Heart right ventricle (tissue), 16 donors: ENCODE measurements around the gene KLF2. TPM values are rescaled to one million over a fixed set of nuclear protein-coding genes. Genes with fewer than 3 reads are reported as not detected.

ENCODE experiments used
- ATAC-seq, 8 donors: fragments of 200-7000 bp; cut with Tn5 transposase; one replicate each; pipeline ENCODE4 v1.9.1; 2020; ENCODE audit warnings: mild to moderate bottlenecking in 8 of 8, moderate library complexity in 8 of 8, moderate number of reproducible peaks in 1 of 8
- DNase-seq, 2 donors: peaks; one replicate each; pipeline ENCODE4 v3.0.0-alpha.2; 2020
- H3K27ac ChIP-seq, 10 donors: fragments of 200-600 bp; sonication (generic) in 2 of 10; one replicate each; pipeline versions ENCODE4 v1.5.0 to v1.8.0; 2020 to 2022; ENCODE audit warnings: mild to moderate bottlenecking in 3 of 10
- H3K27me3 ChIP-seq, 7 donors: fragments of 200-600 bp; one replicate each; pipeline ENCODE4 v1.8.0; 2021 to 2022; ENCODE audit warnings: mild to moderate bottlenecking in 2 of 7
- H3K36me3 ChIP-seq, 9 donors: fragments of 200-600 bp; sonication (generic) in 1 of 9; one replicate each; pipeline versions ENCODE4 v1.5.0 to v1.8.0; 2020 to 2022; ENCODE audit warnings: mild to moderate bottlenecking in 2 of 9
- H3K4me1 ChIP-seq, 9 donors: fragments of 200-600 bp; sonication (generic) in 1 of 9; one replicate each; pipeline versions ENCODE4 v1.5.0 to v1.8.0; 2020 to 2022; ENCODE audit warnings: mild to moderate bottlenecking in 4 of 9
- H3K4me3 ChIP-seq, 10 donors: fragments of 200-600 bp; sonication (generic) in 2 of 10; one replicate each; pipeline versions ENCODE4 v1.5.0 to v1.8.0; 2020 to 2022; ENCODE audit warnings: mild to moderate bottlenecking in 7 of 10, moderate library complexity in 2 of 10
- H3K9me3 ChIP-seq, 11 donors: fragments of 200-600 bp in 10 of 11; sonication (generic) in 2 of 11; one replicate each; pipeline versions ENCODE4 v1.5.0 to v1.8.0; 2013 to 2022; ENCODE audit warnings: mild to moderate bottlenecking in 2 of 11, control low read depth in 1 of 11, moderate library complexity in 1 of 11
- WGBS, 2 donors: extraction: QIAGEN DNeasy Blood & Tissue Kit; methylation state at CpG; one replicate each; pipeline ENCODE4 v1.1.7; 2013; ENCODE audit warnings: inconsistent platforms in 1 of 2; 5-methylcytosine and 5-hydroxymethylcytosine counted together
- intact Hi-C, 10 donors: fragments of 100-400 bp; cut with DNase I; formaldehyde crosslinking; loops; one replicate each; pipeline versions ENCODE4 v1.11.1 to v1.14.2; 2022
- polyA plus RNA-seq, 2 donors: library from polyadenylated mRNA; stranded (reverse); fragments of 200-250 nt; gene quantifications; one replicate each; pipeline ENCODE4 v1.2.3, GENCODE V29; 2013
- total RNA-seq, 10 donors: library from RNA; stranded (reverse); fragmentation: NEBNext Ultra II Directional in 3 of 10; extraction: Animal tissue kit (Norgen Biotek cat#: 25700) in 3 of 10; gene quantifications; one replicate each; pipeline versions ENCODE4 v1.2.1 to v1.2.4, GENCODE V29; 2021 to 2023
- TF ChIP-seq, protein P1 (sequence below), 9 donors: fragments of 200-600 bp; sonication (generic) in 2 of 9; IDR thresholded peaks; one replicate each; pipeline versions ENCODE4 v1.5.0 to v1.8.0; 2021 to 2022; ENCODE audit warnings: antibody characterized with exemption in 9 of 9, mild to moderate bottlenecking in 5 of 9, moderate library complexity in 1 of 9
- donor health status: Arrhythmogenic right ventricular cardiomyopathy.
- donor health status: ischemic (EF 13 %, LVEDD 7.1; RV severe dilation, severe dysfunction).
- donor health status: healthy with polysubstance abuse.
- donor health status: DM: no; HTN: yes; CAD: no.
- donor health status: DM: no; HTN: no; CAD: no.
- donor health status: ischemic (EF 25% LVEDD 6.9; RV normal size, moderate dysfunction).
- donor health status: ischemic (EF 25% LVEDD 5.7; RV mildly dilated, moderate dysfunction).
- donor health status: healthy.
- donor health status: DM: yes; HTN: yes; CAD: no.
- donor health status: Ischemic cardiomyopathy.
- donor health status: ischemic (EF 35%, LVEDD 5.7; RV mildly dilated, moderate dysfunction).
- donor health status: nonischemic (EF 11% LVEDD 7.7; RV severe dilation, severe dysfunction).
- donor health status: DM: yes; HTN: yes; CAD: no.
- donor health status: PGD.
- donor health status: ischemic (EF 29% LVEDD 5.4; RV normal size, mild dysfunction).
- donor health status: nonischemic (EF 23%, LVEDD 6.1; RV moderate dilation, normal function).

Gene KLF2
- total and polyA plus RNA-seq, 12 donors: 22.4 to 76.2 (median 50.4) TPM

DNA sequence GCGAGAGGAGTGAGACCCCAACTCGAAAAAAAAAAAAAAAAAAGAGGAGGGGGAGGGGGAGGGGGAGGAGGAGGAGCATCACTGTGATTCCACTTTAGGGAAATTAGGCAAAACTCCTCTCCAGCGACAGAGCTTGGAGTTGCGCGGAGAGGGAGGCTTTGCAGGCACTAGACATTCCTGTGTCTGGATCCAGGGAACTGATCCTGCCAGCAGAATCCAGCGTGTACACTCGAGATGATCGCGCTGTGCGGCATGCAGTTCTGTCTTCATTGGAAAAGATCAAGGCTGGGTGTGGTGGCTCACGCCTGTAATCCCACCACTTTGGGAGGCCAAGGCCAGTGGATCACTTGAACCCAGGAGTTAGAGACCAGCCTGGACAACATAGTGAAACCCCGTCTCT lies 29.6 kb upstream of the KLF2 start:
- 84% methylated on average over 12 of the region's 12 CpGs for WGBS, 2 donors
- no peak for ATAC-seq
- intact Hi-C loops: no loop called here
- TF ChIP-seq, protein P1, sequence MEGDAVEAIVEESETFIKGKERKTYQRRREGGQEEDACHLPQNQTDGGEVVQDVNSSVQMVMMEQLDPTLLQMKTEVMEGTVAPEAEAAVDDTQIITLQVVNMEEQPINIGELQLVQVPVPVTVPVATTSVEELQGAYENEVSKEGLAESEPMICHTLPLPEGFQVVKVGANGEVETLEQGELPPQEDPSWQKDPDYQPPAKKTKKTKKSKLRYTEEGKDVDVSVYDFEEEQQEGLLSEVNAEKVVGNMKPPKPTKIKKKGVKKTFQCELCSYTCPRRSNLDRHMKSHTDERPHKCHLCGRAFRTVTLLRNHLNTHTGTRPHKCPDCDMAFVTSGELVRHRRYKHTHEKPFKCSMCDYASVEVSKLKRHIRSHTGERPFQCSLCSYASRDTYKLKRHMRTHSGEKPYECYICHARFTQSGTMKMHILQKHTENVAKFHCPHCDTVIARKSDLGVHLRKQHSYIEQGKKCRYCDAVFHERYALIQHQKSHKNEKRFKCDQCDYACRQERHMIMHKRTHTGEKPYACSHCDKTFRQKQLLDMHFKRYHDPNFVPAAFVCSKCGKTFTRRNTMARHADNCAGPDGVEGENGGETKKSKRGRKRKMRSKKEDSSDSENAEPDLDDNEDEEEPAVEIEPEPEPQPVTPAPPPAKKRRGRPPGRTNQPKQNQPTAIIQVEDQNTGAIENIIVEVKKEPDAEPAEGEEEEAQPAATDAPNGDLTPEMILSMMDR (IDR thresholded peaks at IDR 0.05): no peak
- no peak for DNase-seq
- no peaks in the 10 kb centered on the region for H3K9me3 ChIP-seq
- H3K4me1 ChIP-seq: peaks cover 6 to 46% (median 35%) of the 10 kb centered on the region in 9 donors
- no peaks in the 10 kb centered on the region for H3K27me3 ChIP-seq
- no peak overlapping the region for H3K4me3 ChIP-seq
- no peaks in the 10 kb centered on the region for H3K36me3 ChIP-seq
- no peak overlapping the region for H3K27ac ChIP-seq

DNA sequence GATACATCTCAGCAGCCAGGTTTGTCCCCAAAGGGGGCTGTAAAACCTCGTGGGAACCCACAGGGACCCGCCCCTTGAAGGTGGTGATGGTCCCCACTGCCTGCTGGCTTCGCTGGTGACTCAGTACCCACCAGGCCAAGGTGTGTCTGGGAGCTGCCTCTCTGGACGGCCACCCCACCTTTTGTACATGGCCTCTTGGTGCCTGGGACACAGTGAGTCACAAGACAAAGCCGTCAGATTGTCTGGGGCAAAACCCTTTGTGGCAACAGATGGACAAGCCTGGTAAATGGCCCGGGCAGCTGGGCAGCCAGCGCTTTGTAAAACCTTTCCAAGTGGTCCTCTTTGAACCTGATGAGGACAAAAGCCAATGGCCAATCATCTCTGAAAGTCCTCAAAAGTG lies 27.9 kb upstream of the KLF2 start:
- TF ChIP-seq, protein P1 (IDR thresholded peaks at IDR 0.05): no peak
- intact Hi-C loops: no loop called here
- DNase-seq (no peak), ATAC-seq (no peak)
- Histone ChIP-seq H3K27me3 (no peaks in the 10 kb centered on the region), H3K4me1 (peaks cover 6 to 30% (median 23%) of the 10 kb centered on the region in 9 donors), H3K27ac (no peak overlapping the region), H3K9me3 (no peaks in the 10 kb centered on the region), H3K4me3 (no peak overlapping the region), H3K36me3 (no peaks in the 10 kb centered on the region)
- WGBS, 2 donors: 88 to 91% methylated on average over 7 of the region's 7 CpGs

DNA sequence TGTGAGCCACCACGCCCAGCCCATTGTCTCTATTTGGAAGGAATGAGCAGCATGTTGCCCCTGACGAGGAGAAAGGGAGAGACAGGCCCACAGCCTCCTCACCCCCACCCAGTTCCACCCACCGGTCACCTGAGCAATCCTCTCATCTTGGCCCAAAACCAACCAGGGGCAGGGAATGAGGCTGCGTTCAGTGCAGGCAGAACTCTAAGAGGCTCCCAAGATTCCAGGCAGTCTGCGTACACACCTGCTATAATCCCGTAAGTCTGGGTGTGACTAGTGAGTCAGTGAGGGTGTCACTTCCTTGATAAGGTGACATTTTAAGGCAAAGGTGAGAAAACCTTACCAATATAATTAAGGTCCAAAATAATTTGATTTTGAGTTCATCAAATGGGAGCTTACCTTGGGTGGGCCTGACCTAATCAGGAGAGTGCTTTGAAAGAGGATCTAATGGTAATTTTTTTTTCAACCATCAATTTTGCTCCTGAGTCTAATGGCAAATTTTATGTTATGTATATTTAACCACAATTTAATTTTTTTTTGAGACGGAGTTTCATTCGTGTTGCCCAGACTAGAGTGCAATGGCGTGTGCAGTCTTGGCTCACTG lies 26.9 kb upstream of the KLF2 start:
- TF ChIP-seq, protein P1 (IDR thresholded peaks at IDR 0.05): no peak
- H3K36me3 ChIP-seq: no peaks in the 10 kb centered on the region
- H3K4me1 ChIP-seq: peaks cover 6 to 20% (median 16%) of the 10 kb centered on the region in 9 donors
- DNase-seq (no peak), ATAC-seq (no peak)
- H3K9me3 ChIP-seq: no peaks in the 10 kb centered on the region
- no peak overlapping the region for H3K27ac ChIP-seq
- no peaks in the 10 kb centered on the region for H3K27me3 ChIP-seq
- WGBS, 2 donors: 97% methylated on average over 9 of the region's 9 CpGs
- no peak overlapping the region for H3K4me3 ChIP-seq
- intact Hi-C loops: loop anchor here in 1 of 10 donors (2.0 kb wide), 1 partner anchor 15 kb away; no protein-coding TSS in a partner anchor

DNA sequence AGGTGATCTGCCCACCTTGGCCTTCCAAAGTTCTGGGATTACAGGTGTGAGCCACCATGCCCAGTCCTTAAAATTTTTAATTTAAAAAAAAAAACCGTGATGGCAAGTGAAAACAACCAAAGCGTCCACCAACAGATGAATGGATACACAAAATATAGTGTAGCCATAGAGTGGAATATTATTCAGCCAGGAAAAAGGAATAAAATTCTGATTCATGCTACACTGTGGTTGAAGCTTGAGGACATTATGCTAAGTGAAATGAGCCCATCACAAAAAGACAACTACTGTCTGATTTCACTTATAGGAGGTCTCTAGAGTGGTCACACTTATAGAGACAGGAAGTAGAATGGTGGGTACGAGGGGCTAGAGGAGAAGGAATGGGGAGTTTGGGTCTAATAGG lies 26.3 kb upstream of the KLF2 start:
- DNase-seq (no peak), ATAC-seq (no peak)
- H3K27ac ChIP-seq: no peak overlapping the region
- TF ChIP-seq, protein P1 (IDR thresholded peaks at IDR 0.05): no peak
- peaks cover 6 to 14% (median 11%) of the 10 kb centered on the region in 9 donors for H3K4me1 ChIP-seq
- intact Hi-C loops: loop anchor here in 1 of 10 donors (2.0 kb wide), 1 partner anchor 14 kb away; no protein-coding TSS in a partner anchor
- 82 to 92% methylated on average over 3 of the region's 3 CpGs for WGBS, 2 donors
- no peaks in the 10 kb centered on the region for H3K9me3 ChIP-seq
- H3K36me3 ChIP-seq: no peaks in the 10 kb centered on the region
- no peak overlapping the region for H3K4me3 ChIP-seq
- no peaks in the 10 kb centered on the region for H3K27me3 ChIP-seq
